Measurements from ENCODE around the gene ATP1A3.

Gene ATP1A3

DNA sequence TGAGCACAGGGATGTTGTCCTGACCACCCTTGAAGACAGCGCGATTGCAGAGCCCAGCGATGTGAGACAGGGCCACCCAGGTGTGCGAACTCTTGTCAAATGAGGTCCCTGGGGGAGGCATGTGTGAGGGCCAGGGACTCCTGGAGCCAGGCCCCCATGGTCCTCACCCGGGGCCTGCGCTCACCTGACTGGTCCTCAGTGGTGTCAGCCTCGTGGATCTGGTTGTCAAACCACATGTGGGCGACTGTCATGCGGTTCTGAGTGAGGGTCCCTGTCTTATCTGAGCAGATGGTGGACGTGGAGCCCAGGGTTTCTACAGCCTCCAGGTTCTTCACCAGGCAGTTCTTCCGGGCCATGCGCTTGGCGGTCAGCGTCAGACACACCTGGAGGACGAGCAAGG, 12.3 kb downstream of the ATP1A3 start:
- no peak for DNase-seq

DNA sequence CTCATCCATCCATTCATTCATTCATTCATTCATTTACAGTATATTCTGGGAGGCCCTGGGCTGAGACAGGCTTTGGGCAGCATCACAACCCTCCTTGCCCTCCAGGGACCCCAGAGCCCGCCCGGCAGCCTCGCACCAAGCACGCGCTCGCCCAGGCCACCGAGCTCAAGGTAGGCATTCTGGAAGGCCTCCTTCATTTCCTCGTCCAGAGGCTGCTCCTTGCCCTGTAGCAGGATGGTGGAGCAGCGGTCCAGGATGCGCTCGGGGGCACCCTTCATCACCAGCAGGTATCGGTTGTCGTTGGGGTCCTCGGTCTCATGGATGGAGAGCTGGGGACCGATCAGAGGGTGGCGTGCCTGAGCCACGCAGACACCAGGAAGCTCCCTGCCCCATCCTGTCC, 15.6 kb downstream of the ATP1A3 start:
- DNase-seq = no peak

- no peak for DNase-seq
Measured at GRCh38 chr19:41977916-41978315, 16.1 kb downstream of the ATP1A3 start.

DNA sequence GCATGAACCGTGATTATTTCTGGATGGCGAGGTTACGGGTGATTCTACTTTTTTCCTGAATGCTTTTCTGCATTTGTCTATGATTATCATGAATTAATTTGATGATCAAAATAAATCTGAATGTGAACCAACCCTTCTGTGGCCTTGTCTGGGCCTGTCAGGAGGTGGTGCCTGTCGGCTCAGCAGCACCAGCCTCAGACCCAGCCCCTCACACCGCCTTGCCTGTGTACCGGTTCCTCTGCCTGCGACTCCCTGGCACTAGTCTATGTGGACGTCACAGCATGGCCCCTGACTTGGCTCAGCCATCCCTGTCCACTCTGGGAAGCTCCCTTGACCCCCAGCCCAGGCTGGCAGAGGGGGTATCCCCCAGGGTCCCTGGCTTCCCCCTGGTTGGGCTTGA, 19.4 kb downstream of the ATP1A3 start:
- DNase-seq = no peak

DNA sequence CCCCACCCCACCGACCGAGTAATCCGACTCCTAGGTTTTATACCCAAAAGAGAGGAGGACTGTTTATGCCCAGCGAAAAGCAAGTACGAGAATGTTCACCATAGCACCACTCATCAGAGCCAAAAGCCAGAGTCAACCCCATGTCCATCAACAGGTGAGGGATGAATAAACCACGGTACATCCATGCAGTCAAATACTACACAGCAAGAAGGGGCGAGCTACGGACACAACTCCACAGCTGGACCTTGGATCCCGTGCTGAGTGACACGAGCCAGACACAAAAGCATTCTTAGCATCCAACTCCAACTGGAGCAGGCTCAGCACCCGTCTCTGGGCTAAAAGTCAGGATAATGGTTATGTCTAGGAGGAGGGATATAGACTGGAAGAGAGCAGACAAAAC, 22.7 kb downstream of the ATP1A3 start:
- DNase-seq = no peak

DNA sequence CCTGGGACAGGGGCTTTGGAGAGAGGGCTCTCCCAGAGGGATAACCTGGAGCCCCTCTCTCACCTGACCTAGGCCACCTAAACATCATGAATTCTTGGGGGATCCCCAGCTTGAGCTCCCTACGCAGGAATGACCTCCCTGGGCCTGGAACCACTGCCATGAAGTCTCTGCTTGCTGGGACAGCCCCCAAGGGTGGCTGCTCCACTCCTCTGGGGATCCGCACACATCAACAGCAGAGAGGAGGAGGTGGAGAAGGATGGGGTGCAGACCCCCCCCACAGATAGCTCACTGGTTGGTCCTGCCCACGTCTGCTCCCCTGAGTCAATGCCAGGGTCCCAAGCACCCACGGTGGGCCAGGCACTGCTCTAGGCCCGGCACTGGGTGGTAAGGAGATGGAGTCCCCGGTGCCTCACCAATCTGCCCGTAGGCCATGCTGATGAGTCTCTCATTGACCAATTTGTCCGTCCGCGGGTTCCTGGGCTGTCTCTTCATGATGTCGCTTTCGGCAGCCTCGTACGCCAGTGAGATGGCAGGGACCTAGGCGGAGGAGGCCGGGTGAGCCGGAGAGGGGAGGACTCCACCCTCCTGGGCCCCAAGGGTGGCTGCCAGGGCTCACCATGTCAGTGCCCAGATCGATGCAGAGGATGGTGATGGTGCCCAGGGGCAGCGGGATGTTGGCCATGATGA, 24.1 kb downstream of the ATP1A3 start:
- DNase-seq = no peak

GRCh38 chr19:41968751-41969595, 25.1 kb downstream of the ATP1A3 start:
- DNase-seq = no peak

- DNase-seq = no peak
Measured at GRCh38 chr19:41967054-41967783, 26.8 kb downstream of the ATP1A3 start.

- DNase-seq = no peak
Measured at GRCh38 chr19:41965106-41965505, 28.9 kb downstream of the ATP1A3 start.

DNA sequence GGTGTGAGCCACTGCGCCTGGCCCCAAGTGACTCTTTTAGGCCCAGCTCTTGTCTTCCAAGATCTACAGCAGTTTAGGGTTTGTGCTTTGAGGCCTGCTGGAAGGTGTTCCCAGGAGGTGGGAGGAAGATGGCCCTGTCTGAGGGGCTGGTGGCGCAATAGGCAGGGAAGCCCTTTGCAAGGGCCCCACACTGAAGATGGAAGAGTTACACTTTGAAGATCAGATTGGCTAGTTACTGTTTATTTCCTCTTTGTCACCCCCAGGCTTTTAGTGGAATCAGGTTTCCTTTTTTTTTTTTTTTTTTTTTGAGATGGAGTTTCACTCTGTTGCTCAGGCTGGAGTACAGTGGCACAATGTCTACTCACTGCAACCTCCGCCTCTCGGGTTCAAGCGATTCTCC, 33.1 kb downstream of the ATP1A3 start:
- DNase-seq = no peak

- peak; percentile 90 for DNase-seq
Measured at GRCh38 chr19:41959056-41960053, 34.7 kb downstream of the ATP1A3 start, which contains the start of gene RABAC1. Gene RABAC1, minus strand, starts transcription at chr19:41959321. Its CDS starts 29 bp downstream, at chr19:41959292.

- DNase-seq = peak; percentile 84
Measured at GRCh38 chr19:41958367-41959055, 35.5 kb downstream of the ATP1A3 start.

GRCh38 chr19:41957838-41958366, 36.1 kb downstream of the ATP1A3 start:
- peak; percentile 52 for DNase-seq

DNA sequence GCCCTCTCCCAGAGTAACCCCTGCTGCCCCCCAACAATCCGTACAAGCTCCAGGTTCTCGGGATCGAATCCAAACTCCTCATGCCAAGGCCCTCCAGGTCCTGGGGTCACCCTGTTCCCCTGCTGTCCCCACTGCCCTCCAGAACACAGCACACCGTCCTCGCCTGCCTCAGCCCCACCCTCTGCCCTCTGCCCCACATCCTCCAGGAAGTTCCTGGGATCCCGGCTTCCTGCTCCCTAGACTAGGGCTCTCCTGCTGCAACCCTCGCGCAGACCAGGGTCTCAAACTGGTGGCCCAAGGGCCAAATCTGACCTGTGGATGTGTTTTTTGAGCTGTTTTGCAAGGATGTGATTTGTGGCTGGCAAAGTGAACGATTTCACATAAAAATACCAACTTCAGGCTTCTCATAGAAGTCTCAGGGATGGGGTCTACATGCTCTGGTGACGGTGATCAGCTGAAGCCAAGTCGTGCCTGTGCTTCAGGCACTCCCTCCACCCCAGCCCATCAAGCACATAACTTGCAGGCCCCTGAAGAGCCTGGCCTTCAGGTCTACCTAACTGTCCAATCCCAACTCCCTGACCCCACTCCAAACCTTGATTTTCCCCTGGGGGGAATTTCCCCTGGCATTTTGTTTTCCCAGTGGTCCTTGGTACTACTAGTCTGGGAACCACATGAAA, 36.7 kb downstream of the ATP1A3 start:
- no peak for DNase-seq

DNA sequence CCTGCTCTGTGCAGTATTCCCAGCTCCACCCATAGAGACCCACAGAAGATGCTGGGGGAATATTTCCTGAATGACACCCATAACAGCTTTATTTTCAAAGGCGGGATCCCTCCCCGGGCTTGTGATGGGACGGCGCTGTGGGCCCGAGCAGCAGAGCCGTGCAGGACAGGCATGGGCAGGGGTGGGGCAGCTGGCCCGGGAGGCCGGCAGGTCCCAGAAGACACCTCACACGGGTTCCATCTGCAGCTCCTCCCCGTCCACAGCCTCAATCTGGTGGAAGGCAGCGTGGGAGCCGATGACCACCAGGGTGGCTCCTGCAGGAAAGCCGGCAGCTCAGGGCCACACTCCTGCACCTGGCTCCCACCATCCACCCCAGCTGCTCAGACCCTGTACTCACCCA, 37.4 kb downstream of the ATP1A3 start:
- no peak for DNase-seq

DNA sequence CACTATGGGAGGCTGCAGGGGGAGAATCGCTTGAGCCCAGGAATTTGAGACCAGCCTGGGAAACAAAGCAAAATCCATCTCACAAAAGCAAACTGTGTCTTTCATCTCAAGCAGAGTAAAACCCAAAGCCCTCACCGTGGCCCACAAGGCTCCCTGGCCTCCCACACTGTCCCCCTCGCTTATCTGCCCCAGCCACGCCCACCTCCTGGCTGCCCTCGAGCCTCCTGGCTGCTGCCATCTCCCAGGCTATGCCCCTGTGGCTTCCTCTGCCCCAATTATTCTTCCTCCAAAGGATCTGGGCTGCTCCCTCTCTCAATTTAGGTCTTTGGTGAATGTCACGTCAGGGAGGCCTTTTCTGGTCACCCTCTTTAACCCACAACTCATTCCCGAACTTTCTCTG, 38.5 kb downstream of the ATP1A3 start:
- no peak for DNase-seq

DNA sequence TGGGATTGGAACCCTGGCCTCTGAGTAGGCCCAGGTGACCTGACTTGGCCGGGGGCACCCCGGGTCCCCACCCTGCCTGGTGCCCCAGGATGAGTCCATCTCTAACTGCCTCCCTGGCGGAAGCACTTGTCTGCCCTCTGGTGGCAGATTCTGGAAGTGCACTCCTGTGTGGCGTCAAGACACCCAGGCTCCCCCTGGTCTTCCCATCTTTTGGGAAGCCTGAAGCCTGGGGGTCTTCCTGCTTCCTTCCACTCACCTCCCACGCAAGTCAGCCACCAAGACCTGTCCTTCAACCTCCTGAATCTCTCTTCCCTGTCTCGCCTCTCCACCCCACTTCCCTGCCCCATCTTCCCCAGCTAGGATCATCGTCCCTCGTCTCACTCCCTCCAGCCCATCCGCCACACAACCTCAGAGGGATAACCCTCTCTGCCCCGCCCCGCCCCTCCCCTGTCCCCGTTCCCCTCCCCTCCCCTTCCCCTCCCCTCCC, 42.3 kb downstream of the ATP1A3 start:
- DNase-seq = peak; percentile 86

DNA sequence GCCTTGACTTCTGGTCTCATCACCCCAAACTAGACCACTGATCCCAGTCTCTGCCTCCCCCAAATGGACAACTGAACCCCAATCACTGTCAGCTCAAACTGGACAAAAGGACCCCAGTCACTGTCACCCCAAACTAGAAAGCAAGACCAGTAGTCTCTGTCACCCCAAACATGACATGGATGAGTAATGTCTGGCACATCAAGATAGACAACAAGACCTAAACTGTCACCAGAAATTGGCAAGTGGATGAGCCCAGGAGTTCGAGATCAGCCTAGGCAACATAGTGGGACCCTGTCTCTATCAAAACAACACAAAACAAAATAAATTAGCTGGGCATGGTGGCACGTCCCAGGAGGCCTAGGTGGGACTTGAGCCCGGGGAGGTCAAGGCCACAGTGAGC, 46.9 kb downstream of the ATP1A3 start:
- no peak for DNase-seq

- peak; percentile 90 for DNase-seq
Measured at GRCh38 chr19:41945135-41945766, 48.8 kb downstream of the ATP1A3 start.

DNA sequence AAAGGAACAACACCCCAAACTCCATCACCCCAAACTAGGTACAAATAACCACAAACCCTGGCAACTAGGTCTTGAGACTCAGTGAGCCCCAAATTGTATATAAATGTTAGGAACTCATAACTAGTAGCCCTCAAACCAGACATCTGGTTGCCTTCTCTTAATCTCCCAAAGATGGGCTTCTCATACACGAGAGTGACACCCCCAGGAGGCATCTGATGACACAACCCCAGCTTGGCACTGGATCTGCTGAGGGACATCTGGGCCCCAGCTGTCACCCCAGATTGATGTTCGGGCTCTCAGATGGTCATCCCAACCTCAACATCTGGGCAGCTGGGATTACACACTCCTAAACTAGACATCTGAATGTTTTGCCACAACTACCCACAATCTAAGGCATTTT, 49.7 kb downstream of the ATP1A3 start:
- DNase-seq = no peak

Data from CD4-positive, alpha-beta T cell treated with Interleukin-12 subunit alpha and Interleukin-12 subunit beta, for 1 hour (primary cell).